Measurements from ENCODE around the gene KRR1.
"Not testable (repeated sequence)": the region's sequence is repeated elsewhere in the genome, so short reads cannot be mapped to it uniquely, and the experiment has no call there.

Gene KRR1

DNA sequence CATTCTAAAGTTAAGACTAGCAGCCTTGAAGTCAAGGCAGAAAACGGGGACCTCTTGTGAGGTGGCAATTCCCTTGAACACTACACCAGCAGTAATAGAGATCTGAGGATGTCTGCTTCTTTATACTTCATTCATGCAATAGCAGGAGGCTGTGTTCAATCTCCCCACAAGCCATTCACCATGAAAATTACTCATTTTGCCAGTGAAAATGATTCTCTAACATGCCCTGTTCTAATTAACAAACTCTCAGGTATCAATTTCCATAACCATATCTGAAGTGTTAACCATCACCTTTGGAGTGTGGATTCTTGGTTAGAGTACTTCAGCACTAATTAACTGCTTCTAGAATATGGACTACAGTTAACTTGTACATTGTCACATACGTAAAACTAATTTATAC, 34.3 kb downstream of the KRR1 start:
- DNase-seq (ENCODE audit: low spot score) = no peak

DNA sequence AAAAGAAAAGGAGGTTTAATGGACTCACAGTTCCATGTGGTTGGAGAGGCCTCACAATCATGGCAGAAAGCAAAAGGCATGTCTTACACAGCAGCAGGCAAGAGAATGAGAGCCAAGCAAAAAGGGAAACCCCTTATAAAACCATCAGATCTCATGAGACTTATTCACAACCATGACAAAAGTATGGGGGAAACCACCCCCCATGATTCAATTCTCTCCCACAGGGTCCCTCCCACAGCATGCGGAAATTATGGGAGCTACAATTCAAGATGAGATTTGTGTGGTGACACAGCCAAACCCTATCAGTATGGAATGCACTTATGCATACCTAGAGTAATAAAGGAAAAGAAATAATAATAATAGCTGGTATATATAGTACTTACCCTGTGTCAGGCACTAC, 35.3 kb downstream of the KRR1 start:
- no peak for DNase-seq (ENCODE audit: low spot score)

DNA sequence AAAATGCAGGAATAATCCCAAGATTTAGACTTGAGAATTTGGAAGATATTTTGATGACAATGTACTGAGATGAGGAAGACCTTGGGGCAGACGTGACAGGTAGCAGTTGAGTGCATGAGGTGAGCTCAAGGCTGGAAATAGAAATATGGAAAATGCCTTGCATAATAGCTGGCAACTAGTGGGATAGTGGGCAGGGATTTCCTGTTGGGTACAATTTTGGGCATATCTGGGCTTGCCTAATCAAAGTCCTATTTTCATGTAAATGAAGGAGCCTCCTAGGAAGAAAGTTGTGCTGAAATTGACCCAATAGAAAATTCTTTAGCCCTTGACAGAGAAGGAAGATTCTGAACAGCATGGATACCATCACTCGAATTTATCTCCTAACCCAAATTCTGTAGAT, 37.3 kb downstream of the KRR1 start:
- no peak for DNase-seq (ENCODE audit: low spot score)

DNA sequence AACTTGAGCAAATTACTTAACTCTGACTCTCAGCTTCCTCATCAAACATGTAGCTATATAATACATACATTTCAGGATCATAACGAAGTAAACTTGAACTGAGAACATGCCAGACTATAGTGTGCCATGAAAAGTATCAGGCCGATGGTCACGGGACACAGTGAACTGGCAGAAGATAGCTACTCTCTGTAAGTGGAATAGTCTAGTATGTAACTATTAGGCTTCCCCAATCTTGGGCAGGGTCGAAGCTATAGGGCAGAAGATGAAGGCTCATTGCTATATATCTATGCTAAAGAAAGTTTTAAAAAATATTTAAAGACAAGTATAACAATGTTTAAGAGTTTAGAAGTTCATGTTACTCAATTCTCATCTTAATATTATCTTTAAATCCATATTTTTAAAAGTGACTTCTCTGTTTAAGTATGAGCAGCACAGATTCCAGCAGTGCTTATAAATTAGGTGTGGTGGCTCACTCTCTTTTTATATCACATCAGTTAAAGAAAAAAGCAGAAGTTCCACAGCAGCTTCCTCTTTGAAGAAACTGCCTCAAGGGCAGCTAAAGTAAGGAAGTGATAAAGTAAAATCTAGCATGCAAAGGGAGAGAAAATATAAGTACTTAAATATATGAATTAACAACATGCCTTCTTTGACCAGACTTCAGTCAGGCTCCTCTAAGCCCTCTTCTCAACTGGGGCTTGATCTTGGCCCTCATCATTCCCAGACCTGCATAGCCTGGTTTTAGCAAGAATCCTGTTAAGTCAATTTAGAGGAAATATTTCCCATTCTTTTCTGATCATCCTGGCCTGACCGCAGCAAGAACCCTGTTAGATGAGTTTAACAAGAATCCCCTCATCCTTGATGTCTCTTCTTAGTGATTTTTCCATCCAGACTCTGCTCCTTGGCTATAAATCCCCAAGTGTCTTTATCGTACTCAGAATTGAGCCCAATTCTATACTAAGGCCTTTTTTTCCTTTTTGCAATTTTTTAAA, 39.2 kb downstream of the KRR1 start:
- DNase-seq (ENCODE audit: low spot score) = no peak

DNA sequence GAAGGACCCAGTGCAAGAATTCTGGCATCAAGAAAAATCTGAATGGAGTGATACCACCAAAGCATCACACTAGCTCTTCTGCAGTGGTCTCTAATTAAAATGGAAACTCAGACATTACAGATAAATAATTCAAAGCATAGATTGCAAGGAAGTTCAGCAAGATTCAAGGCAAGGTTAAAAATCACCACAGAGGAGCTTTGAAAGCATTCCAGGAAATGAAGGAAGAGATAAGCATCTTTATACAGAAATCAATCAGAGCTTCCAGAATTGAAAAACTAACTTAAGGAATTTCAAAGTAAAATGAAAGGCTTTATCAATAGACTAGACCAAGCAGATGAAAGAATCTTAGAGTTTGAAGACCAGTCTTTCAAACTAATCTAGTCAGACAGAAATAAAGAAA, 51.2 kb downstream of the KRR1 start:
- no peak for DNase-seq (ENCODE audit: low spot score)

DNA sequence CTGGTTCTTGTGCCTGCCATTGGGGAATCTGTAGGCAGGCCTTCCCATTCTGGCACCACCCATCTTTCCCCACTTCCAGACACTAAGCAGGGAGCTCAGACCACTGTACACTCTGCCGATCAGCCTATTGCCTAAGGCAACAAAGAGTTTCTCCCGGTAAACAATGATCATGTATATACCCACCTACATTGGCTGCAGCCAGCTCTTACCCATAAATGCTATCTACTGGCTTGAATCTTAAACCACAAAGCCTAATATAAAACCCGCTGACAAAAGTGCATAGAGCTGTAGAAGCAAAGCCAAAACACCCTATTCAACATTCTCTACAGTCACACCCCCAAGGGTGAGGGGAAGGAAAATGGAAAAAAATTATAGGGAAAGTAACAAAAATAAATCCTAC, 51.7 kb downstream of the KRR1 start:
- DNase-seq (ENCODE audit: low spot score) = no peak

DNA sequence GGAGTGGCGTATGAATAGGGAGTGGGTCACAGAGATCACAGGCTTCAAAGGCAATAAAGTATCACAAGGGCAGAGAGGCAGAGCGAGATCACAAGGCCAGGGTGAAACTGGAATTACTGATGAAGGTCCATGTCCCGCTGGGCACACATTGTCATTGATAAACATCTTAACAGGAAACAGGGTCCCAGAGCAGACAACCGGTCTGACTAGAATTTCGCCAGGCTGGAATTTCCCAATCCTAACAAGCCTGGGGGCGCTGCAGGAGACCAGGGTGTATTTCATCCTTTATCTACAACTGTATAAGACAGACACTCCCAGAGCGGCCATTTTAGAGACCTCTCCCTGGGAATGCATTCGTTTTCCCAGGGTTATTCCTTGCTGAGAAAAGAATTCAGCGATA, 53.5 kb downstream of the KRR1 start:
- peak; percentile 29 for DNase-seq (ENCODE audit: low spot score)

DNA sequence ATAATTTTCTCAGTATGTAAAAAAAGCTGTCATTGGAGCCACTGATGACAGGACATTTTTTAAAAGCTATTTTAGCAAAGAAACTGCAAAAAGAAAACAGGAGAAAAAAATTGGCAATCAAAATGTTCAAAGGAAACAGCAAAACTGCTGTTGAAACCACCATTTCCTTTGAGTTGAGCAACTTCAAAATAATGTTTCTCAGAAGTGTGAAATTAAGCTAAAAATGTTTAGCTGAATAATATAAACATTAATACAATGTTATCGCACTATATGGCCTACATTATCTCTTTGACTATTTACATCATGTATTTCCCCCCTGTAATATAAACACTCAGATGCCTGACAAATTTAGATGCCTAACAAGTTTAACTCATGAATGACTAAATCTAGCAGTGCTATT, 54.2 kb downstream of the KRR1 start:
- DNase-seq (ENCODE audit: low spot score) = no peak

DNA sequence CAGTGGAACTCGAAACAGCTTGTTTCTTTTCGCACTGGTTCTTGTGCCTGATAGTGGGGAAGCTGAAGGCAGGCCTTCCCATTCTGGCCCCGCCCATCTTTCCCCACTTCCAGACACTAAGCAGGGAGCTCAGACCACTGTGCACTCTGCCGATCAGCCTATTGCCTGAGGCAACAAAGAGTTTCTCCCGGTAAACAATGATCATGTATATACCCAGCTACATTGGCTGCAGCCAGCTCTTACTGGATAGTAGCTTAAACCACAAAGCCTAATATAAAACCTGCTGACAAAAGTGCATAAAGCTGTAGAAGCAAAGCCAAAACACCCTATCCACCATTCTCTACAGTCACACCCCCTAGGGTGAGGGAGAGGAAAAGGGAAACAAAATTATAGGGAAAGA, 55.6 kb downstream of the KRR1 start:
- no peak for DNase-seq (ENCODE audit: low spot score)

DNA sequence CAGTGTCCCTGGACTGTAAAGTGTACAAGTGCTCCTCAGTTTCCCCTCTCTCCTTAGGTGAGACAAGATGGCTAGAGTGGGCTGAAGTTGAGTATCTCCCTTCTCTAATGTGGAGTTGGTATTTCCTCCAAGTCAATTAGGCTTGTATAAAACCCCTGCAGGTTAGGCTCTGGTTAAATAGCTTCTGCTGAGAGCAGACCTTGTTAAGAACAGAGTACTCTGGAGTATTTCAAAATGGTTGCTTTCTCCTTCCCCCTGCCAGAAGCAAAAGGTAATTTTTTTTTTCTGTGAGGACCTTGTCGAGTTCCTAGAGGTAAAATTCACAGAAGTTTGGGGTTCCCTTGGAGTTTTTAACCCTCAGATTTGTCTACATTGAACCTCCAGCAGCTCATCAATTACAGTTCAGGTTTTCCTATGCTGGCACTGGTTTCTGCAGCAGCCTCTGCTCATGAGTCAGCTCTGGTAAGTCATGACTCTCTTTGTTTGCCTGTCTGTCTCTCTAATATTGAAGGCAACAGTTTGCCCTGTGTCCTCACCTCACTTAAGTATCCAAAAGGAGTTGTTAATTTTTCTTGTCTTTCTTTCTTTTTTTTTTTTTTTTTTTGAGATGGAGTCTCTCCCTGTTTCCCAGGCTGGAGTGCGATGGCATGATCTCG, 58.6 kb downstream of the KRR1 start:
- DNase-seq (ENCODE audit: low spot score) = no peak

DNA sequence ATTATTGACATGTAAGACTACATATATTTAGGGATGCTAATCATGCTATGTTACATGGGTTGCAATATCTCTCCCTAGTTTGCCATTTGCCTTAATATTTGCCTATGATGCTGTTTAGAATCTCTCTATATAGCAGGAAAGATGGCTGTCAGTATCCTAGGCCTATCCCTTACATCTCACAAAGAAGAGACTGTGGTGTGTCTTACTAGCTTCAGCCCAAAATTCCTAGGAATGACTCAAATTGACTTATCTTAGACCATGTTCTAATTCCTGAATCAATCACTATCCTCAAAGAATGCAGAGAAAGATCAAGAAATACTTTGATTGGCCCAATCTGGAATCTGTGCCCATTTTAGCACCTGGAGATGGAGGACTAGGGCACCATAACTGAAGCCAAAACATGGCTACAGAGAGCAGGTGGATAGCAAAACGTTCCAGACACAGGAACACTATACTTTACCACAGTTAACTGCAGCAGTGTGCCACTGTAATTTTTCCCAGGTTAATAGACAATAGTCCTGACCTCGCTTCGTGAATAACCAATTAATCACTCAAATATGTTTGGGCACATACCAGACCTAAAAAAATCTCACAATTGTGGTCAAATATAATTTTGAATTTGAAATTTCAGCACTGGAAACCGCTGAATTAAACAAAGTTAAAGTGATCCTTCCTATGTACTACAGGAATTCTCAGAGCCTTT, 63.6 kb downstream of the KRR1 start:
- no peak for DNase-seq (ENCODE audit: low spot score)

DNA sequence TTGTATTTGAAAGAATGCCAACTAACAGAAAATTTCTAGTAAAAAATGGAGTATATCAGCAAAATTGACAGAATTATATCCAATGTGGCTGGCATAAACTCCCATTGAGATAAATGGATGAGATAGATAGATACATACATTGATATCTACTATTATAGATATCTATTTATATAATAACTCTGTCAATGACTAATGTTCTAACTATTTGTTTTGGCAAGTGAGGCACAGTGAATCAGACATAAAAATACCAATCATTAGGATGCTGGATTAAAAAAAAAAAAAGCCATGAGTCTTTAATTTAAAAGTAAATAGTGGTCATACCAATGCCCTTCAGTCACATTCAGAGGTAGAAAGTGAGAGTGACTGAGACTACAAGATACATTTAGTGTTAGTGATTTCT, 64.6 kb downstream of the KRR1 start:
- no peak for DNase-seq (ENCODE audit: low spot score)

DNA sequence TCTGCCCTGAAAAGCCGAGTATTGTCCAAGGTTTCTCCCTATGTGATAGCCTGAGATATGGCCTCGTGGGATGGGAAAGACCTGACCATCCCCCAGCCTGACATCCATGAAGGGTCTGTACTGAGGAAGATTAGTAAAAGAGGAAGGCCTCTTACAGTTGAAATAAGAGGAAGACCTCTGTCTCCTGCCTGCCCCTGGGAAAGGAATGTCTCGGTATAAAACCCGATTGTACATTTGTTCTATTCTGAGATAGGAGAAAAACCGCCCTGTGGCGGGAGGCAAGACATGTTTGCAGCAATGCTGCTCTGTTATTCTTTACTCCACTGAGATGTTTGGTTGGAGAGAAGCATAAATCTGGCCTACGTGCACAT, 66.3 kb downstream of the KRR1 start:
- not testable (repeated sequence) for DNase-seq (ENCODE audit: low spot score)

DNA sequence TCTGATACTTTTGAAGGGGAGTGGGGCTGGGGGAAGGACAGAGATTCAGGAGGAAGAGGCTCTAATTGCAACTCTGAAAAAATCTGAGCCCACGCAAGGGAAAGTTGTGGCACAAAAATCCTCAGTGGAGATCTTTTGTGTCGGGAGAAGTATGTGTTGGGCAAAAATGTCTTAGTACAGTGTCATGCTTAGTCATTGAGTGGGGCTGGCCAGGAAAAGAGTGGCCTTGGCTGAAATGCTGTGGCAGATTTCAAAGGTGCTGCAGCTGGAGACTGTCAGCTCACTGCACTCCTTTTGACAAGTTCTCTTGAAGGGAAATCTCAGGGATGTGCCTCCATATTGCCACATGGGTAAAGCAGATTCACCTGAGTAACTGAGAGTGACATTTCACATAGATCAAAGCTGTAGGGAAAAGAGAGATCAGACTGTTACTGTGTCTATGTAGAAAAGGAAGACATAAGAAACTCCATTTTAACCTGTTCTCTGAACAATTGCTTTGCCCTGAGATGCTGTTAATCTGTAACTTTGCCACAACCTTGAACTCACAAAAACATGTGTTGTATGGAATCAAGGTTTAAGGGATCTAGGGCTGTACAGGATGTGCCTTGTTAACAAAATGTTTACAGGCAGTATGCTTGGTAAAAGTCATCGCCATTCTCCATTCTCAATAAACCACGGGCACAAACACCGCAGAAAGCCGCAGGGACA, 66.8 kb downstream of the KRR1 start:
- DNase-seq (ENCODE audit: low spot score) = no peak

DNA sequence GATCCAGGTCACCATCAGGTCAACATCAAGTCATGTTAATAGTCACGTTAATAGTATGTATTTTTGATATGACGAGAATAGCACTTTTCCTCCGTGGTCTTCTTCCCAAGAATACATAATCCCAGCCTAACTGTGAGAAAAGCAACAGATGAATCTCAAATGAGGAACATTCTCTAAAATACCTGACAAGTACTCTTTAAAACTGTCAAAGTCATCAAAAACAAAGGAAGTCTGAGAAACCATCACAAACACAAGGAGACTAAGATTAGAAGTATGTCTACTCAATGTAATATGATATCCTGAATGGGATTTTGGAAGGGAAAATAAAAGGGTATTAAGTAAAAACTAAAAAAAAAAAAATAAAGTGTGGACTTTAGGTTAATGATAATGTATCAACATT, 67.7 kb downstream of the KRR1 start:
- no peak for DNase-seq (ENCODE audit: low spot score)

DNA sequence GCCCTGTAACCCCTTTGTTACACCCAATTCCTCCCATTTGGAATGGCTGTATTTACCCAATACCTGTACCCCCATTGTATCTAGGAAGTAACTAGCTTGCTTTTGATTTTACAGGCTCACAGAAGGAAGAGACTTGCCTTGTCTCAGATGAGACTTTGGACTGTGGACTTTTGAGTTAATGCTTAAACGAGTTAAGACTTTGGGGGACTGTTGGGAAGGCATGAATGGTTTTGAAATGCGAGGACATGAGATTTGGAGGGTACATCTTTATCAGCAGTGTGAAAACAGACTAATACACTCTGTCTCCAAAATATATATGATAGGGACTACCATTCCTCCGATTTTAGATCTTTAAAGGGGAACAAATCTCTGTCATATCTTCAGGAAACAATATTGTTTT, 69.0 kb downstream of the KRR1 start:
- DNase-seq (ENCODE audit: low spot score) = not testable (repeated sequence)

DNA sequence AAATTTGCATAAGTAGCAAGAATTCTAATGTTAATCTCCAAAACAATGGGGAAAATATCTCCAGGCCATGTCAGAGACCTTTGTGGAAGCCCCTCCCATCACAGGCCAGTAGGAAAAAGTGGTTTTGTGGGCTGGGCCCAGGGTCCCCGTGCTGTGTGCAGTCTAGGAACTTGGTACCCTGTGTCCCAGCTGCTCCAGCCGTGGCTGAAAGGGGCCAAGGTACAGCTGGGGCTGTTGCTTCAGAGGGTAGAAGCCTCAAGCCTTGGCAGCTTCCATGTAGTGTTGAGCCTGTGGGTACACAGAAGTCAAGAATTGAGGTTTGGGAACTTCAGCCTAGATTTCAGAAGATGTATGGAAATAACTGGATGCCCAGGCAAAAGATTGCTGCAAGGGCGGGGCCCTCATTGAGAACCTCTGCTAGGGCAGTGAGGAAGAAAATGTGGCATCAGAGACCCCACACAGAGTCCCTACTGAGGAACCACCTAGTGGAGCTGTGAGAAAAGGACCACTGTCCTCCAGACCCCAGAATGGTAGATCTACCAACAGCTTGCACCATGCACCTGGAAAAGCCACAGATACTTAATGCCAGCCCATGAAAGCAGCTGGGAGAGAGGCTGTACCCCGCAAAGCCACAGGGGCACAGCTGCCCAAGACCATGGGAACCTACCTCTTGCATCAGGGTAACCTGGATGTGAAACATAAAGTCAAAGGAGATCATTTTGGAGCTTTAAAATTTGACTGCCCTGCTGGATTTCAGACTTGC, 69.5 kb downstream of the KRR1 start:
- not testable (repeated sequence) for DNase-seq (ENCODE audit: low spot score)
